Stimulated activated naive CD4-positive, alpha-beta T cell treated with Interleukin-2 at 50 U/mL for 16 hours (primary cell): ENCODE data around the gene SOX10.
"Not testable (repeated sequence)": the region's sequence is repeated elsewhere in the genome, so short reads cannot be mapped to it uniquely, and the experiment has no call there.

Source experiments
- DNase-seq: peaks from one replicate; lab custom pipeline; 2025; lab: John Stamatoyannopoulos, UW

Gene SOX10

GRCh38 chr22:37959231-37959825, 25.0 kb downstream of the SOX10 start:
- DNase-seq, result no peak

GRCh38 chr22:37957232-37957631, 27.1 kb downstream of the SOX10 start:
- DNase-seq, result no peak

- DNase-seq, result not testable (repeated sequence)
These were observed 28.4 kb downstream of the SOX10 start for GRCh38 chr22:37955825-37956397.

- DNase-seq, result no peak
These were observed 29.7 kb downstream of the SOX10 start for GRCh38 chr22:37954686-37955085.

- peak; percentile 92 for DNase-seq
These were observed 30.7 kb downstream of the SOX10 start, which contains the start of the genes C22orf23 and POLR2F for GRCh38 chr22:37953437-37954179. C22orf23 (minus strand) TSS chr22:37953601; CDS start chr22:37953149, 452 bp downstream. POLR2F (plus strand) TSS chr22:37953699; CDS start chr22:37953788, 89 bp downstream.

- no peak for DNase-seq
These were observed 31.3 kb downstream of the SOX10 start for GRCh38 chr22:37953062-37953436.

- not testable (repeated sequence) for DNase-seq
These were observed 31.7 kb downstream of the SOX10 start for GRCh38 chr22:37952629-37953028.

GRCh38 chr22:37951305-37951704, 33.0 kb downstream of the SOX10 start:
- DNase-seq, result no peak

- not testable (repeated sequence) for DNase-seq
These were observed 37.1 kb downstream of the SOX10 start for GRCh38 chr22:37947142-37947795.

- DNase-seq, result not testable (repeated sequence)
These were observed 39.9 kb downstream of the SOX10 start for GRCh38 chr22:37944423-37944822.

GRCh38 chr22:37943825-37944198, 40.5 kb downstream of the SOX10 start:
- no peak for DNase-seq

GRCh38 chr22:37943136-37943824, 41.1 kb downstream of the SOX10 start:
- DNase-seq, result no peak

- no peak for DNase-seq
These were observed 42.2 kb downstream of the SOX10 start for GRCh38 chr22:37942133-37942532.

GRCh38 chr22:37940698-37941376, 43.5 kb downstream of the SOX10 start:
- no peak for DNase-seq

GRCh38 chr22:37933711-37934376, 50.5 kb downstream of the SOX10 start:
- peak; percentile 76 for DNase-seq

- DNase-seq, result no peak
These were observed 51.4 kb downstream of the SOX10 start for GRCh38 chr22:37932821-37933578.

GRCh38 chr22:37932401-37932800, 52.0 kb downstream of the SOX10 start:
- DNase-seq, result no peak

- DNase-seq, result no peak
These were observed 52.4 kb downstream of the SOX10 start for GRCh38 chr22:37931893-37932389.

GRCh38 chr22:37930952-37931440, 53.4 kb downstream of the SOX10 start:
- DNase-seq, result no peak
